Measurements from ENCODE around the gene GATAD2B. TPM values are rescaled to one million over a fixed set of nuclear protein-coding genes. Genes with fewer than 3 reads are reported as not detected.

GATAD2B gene
- total and polyA plus RNA-seq, 2 experiments from 2014 or later: 5.4 to 11.7 TPM

DNA sequence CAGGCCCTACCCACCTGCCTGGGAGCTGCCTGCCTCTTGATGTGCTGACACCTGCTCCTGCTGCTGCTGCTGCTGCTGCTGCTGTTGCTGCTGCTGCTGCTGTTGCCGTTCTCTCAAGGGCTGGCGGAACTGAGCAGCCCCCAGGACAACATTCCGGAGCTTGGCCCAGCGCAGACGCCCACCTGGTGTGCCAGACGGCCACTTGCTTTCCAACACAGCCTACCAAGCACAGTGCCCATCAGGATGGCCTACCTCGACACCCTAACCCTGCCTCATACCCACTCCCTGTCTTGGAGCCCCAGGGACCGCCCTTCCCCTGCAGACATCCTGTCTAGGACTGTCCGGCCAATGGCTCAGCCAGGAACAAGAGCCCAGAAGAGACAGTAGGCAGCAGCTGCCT, 12.0 kb upstream of the GATAD2B start:
- no peak for DNase-seq (ENCODE audit: low spot score)
- no peak overlapping the region for H2AFZ ChIP-seq
- no peaks in the 10 kb centered on the region for H3K4me1 ChIP-seq (ENCODE audit: insufficient read depth)
- H3K27ac ChIP-seq: no peak overlapping the region
- no peaks in the 10 kb centered on the region for H3K36me3 ChIP-seq (replicated peaks; ENCODE audit: insufficient read depth, low read depth)
- no peak overlapping the region for H3K4me3 ChIP-seq
- H3K9me2 ChIP-seq (replicated peaks; ENCODE audit: insufficient read depth): no peaks in the 10 kb centered on the region
- H4K20me1 ChIP-seq (ENCODE audit: insufficient read depth, poor library complexity, severe bottlenecking): no peaks in the 10 kb centered on the region
- no peak overlapping the region for H3K4me2 ChIP-seq
- H3K27me3 ChIP-seq: no peaks in the 10 kb centered on the region
- H3K79me2 ChIP-seq: no peaks in the 10 kb centered on the region
- TF ChIP-seq EZH2phosphoT487 (IDR thresholded peaks at IDR 0.05; ENCODE audit: low read depth, severe bottlenecking, unreplicated experiment) (no peak), EZH2 (IDR thresholded peaks at IDR 0.05; ENCODE audit: borderline replicate concordance) (no peak)
- TF ChIP-seq, protein P1, sequence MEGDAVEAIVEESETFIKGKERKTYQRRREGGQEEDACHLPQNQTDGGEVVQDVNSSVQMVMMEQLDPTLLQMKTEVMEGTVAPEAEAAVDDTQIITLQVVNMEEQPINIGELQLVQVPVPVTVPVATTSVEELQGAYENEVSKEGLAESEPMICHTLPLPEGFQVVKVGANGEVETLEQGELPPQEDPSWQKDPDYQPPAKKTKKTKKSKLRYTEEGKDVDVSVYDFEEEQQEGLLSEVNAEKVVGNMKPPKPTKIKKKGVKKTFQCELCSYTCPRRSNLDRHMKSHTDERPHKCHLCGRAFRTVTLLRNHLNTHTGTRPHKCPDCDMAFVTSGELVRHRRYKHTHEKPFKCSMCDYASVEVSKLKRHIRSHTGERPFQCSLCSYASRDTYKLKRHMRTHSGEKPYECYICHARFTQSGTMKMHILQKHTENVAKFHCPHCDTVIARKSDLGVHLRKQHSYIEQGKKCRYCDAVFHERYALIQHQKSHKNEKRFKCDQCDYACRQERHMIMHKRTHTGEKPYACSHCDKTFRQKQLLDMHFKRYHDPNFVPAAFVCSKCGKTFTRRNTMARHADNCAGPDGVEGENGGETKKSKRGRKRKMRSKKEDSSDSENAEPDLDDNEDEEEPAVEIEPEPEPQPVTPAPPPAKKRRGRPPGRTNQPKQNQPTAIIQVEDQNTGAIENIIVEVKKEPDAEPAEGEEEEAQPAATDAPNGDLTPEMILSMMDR (IDR thresholded peaks at IDR 0.05; ENCODE audit: poor library complexity): no peak
- WGBS (ENCODE audit: low lambda C conversion rate, missing lambda C conversion rate): 96% methylated on average over 9 of the region's 9 CpGs
- no peaks in the 10 kb centered on the region for H3K9me3 ChIP-seq (ENCODE audit: low read depth)

DNA sequence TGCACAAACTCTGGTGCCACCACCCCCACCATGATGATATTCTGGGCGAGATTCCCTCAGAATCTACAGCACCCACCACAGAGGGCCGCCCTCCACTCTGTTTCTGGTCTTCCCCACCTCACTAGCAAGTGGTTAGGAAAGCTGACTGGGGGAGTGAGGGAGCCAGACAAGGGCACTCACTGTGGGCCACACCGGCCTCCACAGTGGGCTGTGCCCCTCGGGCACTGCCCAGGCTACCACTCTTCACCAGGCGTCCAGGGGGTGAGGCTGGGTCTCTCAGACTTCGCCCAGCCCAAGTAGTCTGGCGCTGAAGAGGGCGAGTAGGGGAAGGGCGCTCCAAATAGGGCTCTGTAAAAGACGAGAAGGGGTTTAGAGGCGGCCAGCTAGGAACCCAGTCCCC, 11.2 kb upstream of the GATAD2B start:
- Histone ChIP-seq H3K36me3 (replicated peaks; ENCODE audit: insufficient read depth, low read depth) (no peaks in the 10 kb centered on the region), H3K9me3 (ENCODE audit: low read depth) (no peaks in the 10 kb centered on the region), H2AFZ (no peak overlapping the region), H3K4me3 (no peak overlapping the region), H3K9me2 (replicated peaks; ENCODE audit: insufficient read depth) (no peaks in the 10 kb centered on the region), H3K79me2 (no peaks in the 10 kb centered on the region), H3K27me3 (no peaks in the 10 kb centered on the region), H4K20me1 (ENCODE audit: insufficient read depth, poor library complexity, severe bottlenecking) (no peaks in the 10 kb centered on the region), H3K4me1 (ENCODE audit: insufficient read depth) (no peaks in the 10 kb centered on the region), H3K27ac (no peak overlapping the region), H3K4me2 (no peak overlapping the region)
- WGBS (ENCODE audit: low lambda C conversion rate, missing lambda C conversion rate): 96% methylated on average over 11 of the region's 11 CpGs
- no peak for DNase-seq (ENCODE audit: low spot score)
- TF ChIP-seq EZH2phosphoT487 (IDR thresholded peaks at IDR 0.05; ENCODE audit: low read depth, severe bottlenecking, unreplicated experiment): no peak
- TF ChIP-seq EZH2 (IDR thresholded peaks at IDR 0.05; ENCODE audit: borderline replicate concordance): no peak
- TF ChIP-seq, protein P1 (IDR thresholded peaks at IDR 0.05; ENCODE audit: poor library complexity): no peak

DNA sequence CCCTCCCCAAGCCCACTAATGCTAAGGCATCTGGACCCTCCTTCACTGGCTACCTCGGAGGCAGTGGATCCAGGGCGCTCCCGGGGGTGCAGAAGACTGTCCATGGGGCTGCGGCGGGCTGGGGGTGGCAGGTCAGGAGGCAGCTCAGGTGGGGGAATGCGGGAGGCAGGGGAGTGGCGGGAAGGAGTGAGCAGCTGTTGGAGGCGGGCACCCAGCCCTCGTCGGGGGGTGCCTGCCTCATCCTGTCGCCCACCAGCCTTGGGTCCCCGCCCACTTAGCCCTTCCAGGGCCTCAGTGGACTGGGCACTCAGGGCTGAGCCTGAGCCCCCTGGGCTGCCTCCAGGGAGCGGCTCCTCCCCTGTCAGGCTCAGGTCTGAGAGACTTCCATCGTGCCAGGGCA, 10.7 kb upstream of the GATAD2B start:
- Histone ChIP-seq H3K4me2 (no peak overlapping the region), H2AFZ (no peak overlapping the region), H3K27me3 (no peaks in the 10 kb centered on the region), H3K79me2 (no peaks in the 10 kb centered on the region), H3K9me3 (ENCODE audit: low read depth) (no peaks in the 10 kb centered on the region), H3K36me3 (replicated peaks; ENCODE audit: insufficient read depth, low read depth) (no peaks in the 10 kb centered on the region), H3K4me3 (no peak overlapping the region), H3K4me1 (ENCODE audit: insufficient read depth) (no peaks in the 10 kb centered on the region), H3K9me2 (replicated peaks; ENCODE audit: insufficient read depth) (no peaks in the 10 kb centered on the region), H4K20me1 (ENCODE audit: insufficient read depth, poor library complexity, severe bottlenecking) (no peaks in the 10 kb centered on the region), H3K27ac (no peak overlapping the region)
- no peak for DNase-seq (ENCODE audit: low spot score)
- no peak for TF ChIP-seq EZH2phosphoT487 (IDR thresholded peaks at IDR 0.05; ENCODE audit: low read depth, severe bottlenecking, unreplicated experiment)
- TF ChIP-seq, protein P1 (IDR thresholded peaks at IDR 0.05; ENCODE audit: poor library complexity): no peak
- 99% methylated on average over 9 of the region's 14 CpGs for WGBS (ENCODE audit: low lambda C conversion rate, missing lambda C conversion rate)

Measured in hepatocyte (in vitro differentiated cells).